LNCAP (cell line): ENCODE measurements around the gene BRAF.

Experiments used
- CTCF ChIP-seq: fragments of 450-650 bp; IDR thresholded peaks from 2 replicates; pipeline ENCODE4 v1.5.1; 2017; ENCODE audit warnings: mild to moderate bottlenecking

BRAF gene

GRCh38 chr7:140673774-140674155 is 251.0 kb downstream of the BRAF start:
- TF ChIP-seq CTCF, result no peak

GRCh38 chr7:140673063-140673773 is 251.5 kb downstream of the BRAF start:
- no peak; the same call in 1 of the 2 replicates for TF ChIP-seq CTCF

- no peak for TF ChIP-seq CTCF
Measured at GRCh38 chr7:140672382-140673062, 252.2 kb downstream of the BRAF start, which contains the start of gene ADCK2. ADCK2 (plus strand) TSS chr7:140672945; CDS start chr7:140673331, 386 bp downstream.

- TF ChIP-seq CTCF, result no peak
Measured at GRCh38 chr7:140671966-140672365, 252.8 kb downstream of the BRAF start.

- TF ChIP-seq CTCF, result no peak
Measured at GRCh38 chr7:140670343-140670935, 254.3 kb downstream of the BRAF start.

DNA sequence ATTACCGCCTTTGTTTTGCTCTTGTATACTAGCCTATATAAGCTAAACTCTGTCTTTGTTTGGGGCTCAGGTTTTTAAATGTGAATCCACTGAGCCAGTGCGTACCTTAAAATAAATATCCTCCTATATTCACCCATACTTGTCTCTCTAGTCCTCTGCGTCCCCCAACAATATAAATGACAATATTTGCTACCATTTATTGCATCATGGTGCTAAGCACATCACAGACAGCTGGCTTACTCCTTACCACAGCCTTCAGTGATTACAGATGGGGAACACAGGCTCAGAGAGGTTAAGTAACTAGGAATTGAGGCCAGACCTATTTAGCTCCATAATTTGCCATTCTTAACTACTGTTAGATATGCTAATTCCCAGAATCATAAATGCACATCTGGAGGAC is 255.4 kb downstream of the BRAF start:
- no peak for TF ChIP-seq CTCF
